ENCODE measurements around the gene TAF12. TPM values are rescaled to one million over a fixed set of nuclear protein-coding genes. Genes with fewer than 3 reads are reported as not detected.
"Not testable (repeated sequence)": the region's sequence is repeated elsewhere in the genome, so short reads cannot be mapped to it uniquely, and the experiment has no call there.

TAF12 gene
- total RNA-seq (2014; rRNA removed; shearing (Covaris generic); ENCODE audit: low replicate concordance), result 39.5 and 40.9 TPM in 2 replicates

DNA sequence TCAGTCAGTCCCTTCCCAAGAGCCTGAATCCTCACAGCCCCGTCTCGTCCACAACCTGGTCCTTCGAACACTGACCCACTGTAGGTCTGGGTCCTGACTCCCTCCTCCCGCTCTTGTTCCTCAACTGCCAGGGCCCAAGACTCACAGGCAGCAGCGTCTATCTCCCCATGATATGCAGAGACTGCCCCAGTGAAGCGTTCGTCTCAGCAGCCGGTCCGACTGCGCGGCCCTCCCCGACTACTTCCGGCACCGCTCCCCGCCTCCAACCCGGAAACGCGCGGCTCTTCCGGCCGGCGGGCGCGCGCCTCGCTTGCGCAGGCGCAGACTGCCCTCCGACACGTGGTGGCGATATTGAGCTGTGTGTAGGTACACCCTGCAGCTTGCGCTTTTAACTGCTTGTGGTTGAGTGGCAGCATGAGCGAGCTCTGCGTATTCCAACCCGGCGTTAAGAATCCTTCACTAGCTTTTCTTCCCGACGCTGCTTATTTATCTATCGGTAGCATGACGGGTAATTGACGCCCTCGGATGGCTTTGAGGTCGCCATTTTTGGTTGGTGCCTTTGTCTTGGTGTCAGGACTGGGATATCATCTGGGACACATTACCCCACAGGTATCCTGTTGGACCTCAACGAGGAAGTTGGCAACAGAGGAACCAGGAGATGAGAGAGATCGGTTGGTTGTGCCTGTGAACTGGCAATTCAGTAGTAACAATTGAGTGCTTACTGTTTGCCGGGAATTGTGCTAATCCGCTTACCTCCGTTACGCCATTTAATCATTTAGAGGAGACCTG lies at the start of gene TAF12:
Gene TAF12, minus strand, starts transcription at position 221 of the 789 bp plus-strand sequence. CDS start 20,986 bp downstream, outside the sequence.
- H4K20me1 ChIP-seq (ENCODE audit: insufficient read depth, low read depth, low read length), result no peaks in the 10 kb centered on the region
- peak within 1 kb of the TSS; percentile 90 for H3K27ac ChIP-seq (ENCODE audit: low read length)
- no peaks in the 10 kb centered on the region for H3K36me3 ChIP-seq (ENCODE audit: insufficient read depth, low read length)
- H3K27me3 ChIP-seq (ENCODE audit: low read length), result no peaks in the 10 kb centered on the region
- peaks cover 44% of the 10 kb centered on the region for H3K79me2 ChIP-seq (ENCODE audit: low read length)
- H3K9ac ChIP-seq (ENCODE audit: low read length), result peak within 1 kb of the TSS; percentile 99
- no peaks in the 10 kb centered on the region for H3K9me3 ChIP-seq (ENCODE audit: low read length)
- H2AFZ ChIP-seq (ENCODE audit: low read length), result peak within 1 kb of the TSS; percentile 42; the same call in 1 of the 2 replicates
- peak within 1 kb of the TSS; percentile 87 for H3K4me3 ChIP-seq (ENCODE audit: low read length)
- DNase-seq, result peak; percentile 98
- H3K9me2 ChIP-seq (replicated peaks; ENCODE audit: insufficient read depth, low read length), result no peaks in the 10 kb centered on the region
- peak within 1 kb of the TSS; percentile 88 for H3K4me2 ChIP-seq (ENCODE audit: low read depth, low read length, poor library complexity, severe bottlenecking)
- peaks cover 42% of the 10 kb centered on the region for H3K4me1 ChIP-seq (ENCODE audit: low read length)

GRCh38 chr1:28691627-28692026 lies 48.8 kb upstream of the TAF12 start:
- H3K36me3 ChIP-seq (ENCODE audit: insufficient read depth, low read length); H3K4me1 ChIP-seq (ENCODE audit: low read length): not testable (repeated sequence)

GRCh38 chr1:28684937-28685336 lies 42.1 kb upstream of the TAF12 start:
- DNase-seq, result no peak
- Histone ChIP-seq H3K9me2 (replicated peaks; ENCODE audit: insufficient read depth, low read length) (no peaks in the 10 kb centered on the region), H3K4me3 (ENCODE audit: low read length) (no peak overlapping the region), H3K9ac (ENCODE audit: low read length) (no peak overlapping the region), H3K4me2 (ENCODE audit: low read depth, low read length, poor library complexity, severe bottlenecking) (no peak overlapping the region), H3K27me3 (ENCODE audit: low read length) (no peaks in the 10 kb centered on the region), H3K4me1 (ENCODE audit: low read length) (no peaks in the 10 kb centered on the region), H3K9me3 (ENCODE audit: low read length) (no peaks in the 10 kb centered on the region), H3K36me3 (ENCODE audit: insufficient read depth, low read length) (no peaks in the 10 kb centered on the region), H3K79me2 (ENCODE audit: low read length) (peaks cover 9% of the 10 kb centered on the region; the same call in 1 of the 2 replicates), H2AFZ (ENCODE audit: low read length) (no peak overlapping the region), H3K27ac (ENCODE audit: low read length) (no peak overlapping the region), H4K20me1 (ENCODE audit: insufficient read depth, low read depth, low read length) (no peaks in the 10 kb centered on the region)

More at GRCh38 chr1:28691627-28692026, 48.8 kb upstream of the TAF12 start:
- not testable (repeated sequence) for H2AFZ ChIP-seq (ENCODE audit: low read length); H3K79me2 ChIP-seq (ENCODE audit: low read length); H4K20me1 ChIP-seq (ENCODE audit: insufficient read depth, low read depth, low read length); H3K9me2 ChIP-seq (replicated peaks; ENCODE audit: insufficient read depth, low read length); H3K4me3 ChIP-seq (ENCODE audit: low read length); H3K9ac ChIP-seq (ENCODE audit: low read length); H3K4me2 ChIP-seq (ENCODE audit: low read depth, low read length, poor library complexity, severe bottlenecking); DNase-seq; H3K9me3 ChIP-seq (ENCODE audit: low read length); H3K27ac ChIP-seq (ENCODE audit: low read length); H3K27me3 ChIP-seq (ENCODE audit: low read length)

DNA sequence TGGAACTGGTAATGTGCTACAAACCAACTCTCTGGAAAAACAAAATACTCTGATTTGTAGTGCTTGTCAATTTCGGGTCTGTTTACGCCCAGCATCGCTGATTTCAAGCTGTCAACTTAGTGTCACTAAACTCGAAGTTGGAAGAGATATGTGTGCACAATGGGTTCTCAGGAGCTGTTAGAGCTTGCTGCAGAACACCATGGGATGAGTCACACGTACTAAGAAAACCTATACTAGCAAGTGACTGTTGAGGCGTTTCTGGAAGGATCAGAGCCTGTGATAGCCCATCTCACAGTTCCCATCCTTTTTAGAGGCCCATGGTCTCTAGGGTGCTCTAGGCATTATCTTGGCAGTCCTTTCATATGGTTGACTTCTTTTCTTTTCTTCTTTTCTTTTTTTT lies 40.0 kb upstream of the TAF12 start:
- Histone ChIP-seq H3K36me3 (ENCODE audit: insufficient read depth, low read length) (no peaks in the 10 kb centered on the region), H3K79me2 (ENCODE audit: low read length) (peaks cover 15% of the 10 kb centered on the region; the same call in 1 of the 2 replicates), H3K27me3 (ENCODE audit: low read length) (no peaks in the 10 kb centered on the region), H3K9me3 (ENCODE audit: low read length) (no peaks in the 10 kb centered on the region), H3K4me2 (ENCODE audit: low read depth, low read length, poor library complexity, severe bottlenecking) (no peak overlapping the region), H3K9ac (ENCODE audit: low read length) (no peak overlapping the region), H2AFZ (ENCODE audit: low read length) (no peak overlapping the region), H3K9me2 (replicated peaks; ENCODE audit: insufficient read depth, low read length) (no peaks in the 10 kb centered on the region), H3K4me1 (ENCODE audit: low read length) (no peaks in the 10 kb centered on the region), H3K27ac (ENCODE audit: low read length) (no peak overlapping the region), H4K20me1 (ENCODE audit: insufficient read depth, low read depth, low read length) (no peaks in the 10 kb centered on the region), H3K4me3 (ENCODE audit: low read length) (no peak overlapping the region)
- DNase-seq, result no peak

DNA sequence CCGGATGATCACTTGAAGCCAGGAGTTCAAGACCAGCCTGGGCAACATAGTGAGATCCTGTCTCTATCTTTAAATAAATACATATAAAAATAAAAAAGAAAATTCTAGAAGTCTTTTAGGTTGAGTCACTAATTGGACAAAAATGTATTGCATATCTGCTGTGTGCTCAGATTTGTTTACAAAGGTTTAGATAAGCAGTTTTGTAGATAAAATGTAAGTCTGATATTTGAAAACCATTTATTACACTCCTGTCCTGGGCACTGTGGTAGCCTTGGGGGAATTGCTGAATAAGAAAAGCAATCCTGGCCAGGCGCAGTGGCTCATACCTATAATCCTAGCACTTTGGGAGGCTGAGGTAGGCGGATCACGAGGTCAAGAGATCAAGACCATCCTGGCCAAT lies 37.3 kb upstream of the TAF12 start:
- H3K9me2 ChIP-seq (replicated peaks; ENCODE audit: insufficient read depth, low read length), result no peaks in the 10 kb centered on the region
- peaks cover 2% of the 10 kb centered on the region; the same call in 1 of the 2 replicates for H3K4me1 ChIP-seq (ENCODE audit: low read length)
- no peaks in the 10 kb centered on the region for H4K20me1 ChIP-seq (ENCODE audit: insufficient read depth, low read depth, low read length)
- no peak overlapping the region for H3K4me2 ChIP-seq (ENCODE audit: low read depth, low read length, poor library complexity, severe bottlenecking)
- H3K9ac ChIP-seq (ENCODE audit: low read length), result no peak overlapping the region
- no peaks in the 10 kb centered on the region for H3K9me3 ChIP-seq (ENCODE audit: low read length)
- no peak overlapping the region for H3K27ac ChIP-seq (ENCODE audit: low read length)
- no peak overlapping the region for H3K4me3 ChIP-seq (ENCODE audit: low read length)
- no peak overlapping the region for H2AFZ ChIP-seq (ENCODE audit: low read length)
- H3K36me3 ChIP-seq (ENCODE audit: insufficient read depth, low read length), result no peaks in the 10 kb centered on the region
- peaks cover 28% of the 10 kb centered on the region for H3K79me2 ChIP-seq (ENCODE audit: low read length)
- DNase-seq, result no peak
- H3K27me3 ChIP-seq (ENCODE audit: low read length), result no peaks in the 10 kb centered on the region

DNA sequence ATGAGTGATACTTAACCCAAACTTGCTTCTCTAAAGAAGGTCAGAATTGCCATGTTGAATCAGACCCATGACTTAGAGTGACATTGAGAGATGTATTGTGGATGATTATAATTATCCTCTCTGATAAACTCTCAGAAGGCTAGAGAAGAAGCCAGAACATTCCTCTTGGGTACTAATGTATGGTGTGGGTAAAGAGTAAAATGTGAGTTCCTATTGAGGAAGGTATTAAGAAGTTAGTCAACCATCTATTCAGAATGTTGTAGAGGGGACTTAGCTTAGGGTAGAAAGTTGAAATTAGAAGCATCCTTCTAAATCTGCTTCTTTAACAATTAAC lies 33.0 kb upstream of the TAF12 start:
- Histone ChIP-seq H3K27ac (ENCODE audit: low read length) (0 out of 2 replicates have a peak overlapping the region, but pooled peaks have one; percentile 11), H4K20me1 (ENCODE audit: insufficient read depth, low read depth, low read length) (no peaks in the 10 kb centered on the region), H3K4me1 (ENCODE audit: low read length) (peaks cover 2% of the 10 kb centered on the region; the same call in 1 of the 2 replicates), H3K9ac (ENCODE audit: low read length) (no peak overlapping the region), H3K79me2 (ENCODE audit: low read length) (peaks cover 42% of the 10 kb centered on the region), H3K4me2 (ENCODE audit: low read depth, low read length, poor library complexity, severe bottlenecking) (no peak overlapping the region), H3K9me3 (ENCODE audit: low read length) (no peaks in the 10 kb centered on the region), H3K9me2 (replicated peaks; ENCODE audit: insufficient read depth, low read length) (no peaks in the 10 kb centered on the region), H3K27me3 (ENCODE audit: low read length) (no peaks in the 10 kb centered on the region), H3K36me3 (ENCODE audit: insufficient read depth, low read length) (no peaks in the 10 kb centered on the region), H2AFZ (ENCODE audit: low read length) (no peak overlapping the region), H3K4me3 (ENCODE audit: low read length) (no peak overlapping the region)
- peak; percentile 44 for DNase-seq

- H3K4me2 ChIP-seq (ENCODE audit: low read depth, low read length, poor library complexity, severe bottlenecking); DNase-seq; H3K36me3 ChIP-seq (ENCODE audit: insufficient read depth, low read length); H3K9me2 ChIP-seq (replicated peaks; ENCODE audit: insufficient read depth, low read length); H3K4me3 ChIP-seq (ENCODE audit: low read length); H2AFZ ChIP-seq (ENCODE audit: low read length); H3K27me3 ChIP-seq (ENCODE audit: low read length); H3K9ac ChIP-seq (ENCODE audit: low read length); H4K20me1 ChIP-seq (ENCODE audit: insufficient read depth, low read depth, low read length); H3K9me3 ChIP-seq (ENCODE audit: low read length); H3K27ac ChIP-seq (ENCODE audit: low read length): not testable (repeated sequence)
- Histone ChIP-seq H3K79me2 (ENCODE audit: low read length) (peaks cover 55% of the 10 kb centered on the region), H3K4me1 (ENCODE audit: low read length) (peaks cover 12% of the 10 kb centered on the region)
Measured at GRCh38 chr1:28672971-28673370, 30.1 kb upstream of the TAF12 start.

GRCh38 chr1:28671254-28671780 lies 28.4 kb upstream of the TAF12 start:
- Histone ChIP-seq H3K27ac (ENCODE audit: low read length) (no peak overlapping the region), H3K9me3 (ENCODE audit: low read length) (no peaks in the 10 kb centered on the region), H3K79me2 (ENCODE audit: low read length) (peaks cover 46% of the 10 kb centered on the region), H3K9me2 (replicated peaks; ENCODE audit: insufficient read depth, low read length) (no peaks in the 10 kb centered on the region), H2AFZ (ENCODE audit: low read length) (no peak overlapping the region), H3K4me2 (ENCODE audit: low read depth, low read length, poor library complexity, severe bottlenecking) (no peak overlapping the region), H3K9ac (ENCODE audit: low read length) (no peak overlapping the region), H4K20me1 (ENCODE audit: insufficient read depth, low read depth, low read length) (no peaks in the 10 kb centered on the region), H3K4me3 (ENCODE audit: low read length) (no peak overlapping the region), H3K36me3 (ENCODE audit: insufficient read depth, low read length) (no peaks in the 10 kb centered on the region), H3K4me1 (ENCODE audit: low read length) (peaks cover 18% of the 10 kb centered on the region), H3K27me3 (ENCODE audit: low read length) (no peaks in the 10 kb centered on the region)
- no peak for DNase-seq
